Measurements from ENCODE around the gene MCUB. TPM values are rescaled to one million over a fixed set of nuclear protein-coding genes. Genes with fewer than 3 reads are reported as not detected.

The MCUB gene
- polyA plus RNA-seq, 3 donors = 117 to 125 (median 123) TPM

DNA sequence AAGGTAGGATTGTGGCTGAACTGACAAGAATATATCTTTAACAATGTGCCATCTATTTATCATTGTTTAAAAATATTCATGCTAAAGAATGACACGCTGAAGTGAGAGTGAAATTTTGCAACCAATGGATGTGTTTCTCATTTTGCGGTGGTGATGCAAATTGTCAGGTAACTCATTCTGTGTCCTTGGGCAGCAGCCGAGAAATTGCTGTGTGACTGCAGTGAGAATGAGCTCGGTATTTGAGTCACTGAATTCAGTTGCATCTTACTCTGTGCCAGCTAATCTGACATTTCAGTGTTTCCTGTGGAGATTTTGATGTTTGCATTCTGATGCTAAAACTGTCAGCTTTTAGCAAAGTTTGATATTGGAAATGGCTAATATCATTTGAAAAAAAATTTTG is 28.1 kb downstream of the MCUB start:
- Histone ChIP-seq H3K27ac (ENCODE audit: low read depth in 1 of 2, low read length in 2 of 2) (no peak overlapping the region), H2AFZ (ENCODE audit: insufficient read depth, low read depth, low read length, poor library complexity, severe bottlenecking) (no peak overlapping the region), H3K27me3 (ENCODE audit: control insufficient read depth in 2 of 2, insufficient read depth in 2 of 2, low read length in 2 of 2) (no peaks in the 10 kb centered on the region), H3K9ac (ENCODE audit: insufficient read depth, low read length, poor library complexity, severe bottlenecking) (no peak overlapping the region), H3K79me2 (ENCODE audit: insufficient read depth, low read length) (peaks cover 69% of the 10 kb centered on the region), H3K4me1 (ENCODE audit: control insufficient read depth in 1 of 2, insufficient read depth in 2 of 2, low read length in 2 of 2) (no peaks in the 10 kb centered on the region), H3K4me2 (replicated peaks; ENCODE audit: extremely low read depth, low read length, poor library complexity, severe bottlenecking) (no peak overlapping the region), H3K4me3 (replicated peaks in 1 of 3; ENCODE audit: low read depth in 2 of 3, low read length in 3 of 3) (no peak overlapping the region), H4K20me1 (ENCODE audit: insufficient read depth, low read length) (peaks cover 91% of the 10 kb centered on the region), H3K9me3 (replicated peaks in 1 of 2; ENCODE audit: control insufficient read depth in 1 of 2, insufficient read depth in 1 of 2, low read length in 2 of 2) (peaks cover 0 to 6% of the 10 kb centered on the region in 2 donors), H3K36me3 (replicated peaks in 1 of 2; ENCODE audit: control insufficient read depth in 1 of 2, insufficient read depth in 2 of 2, low read length in 2 of 2) (no peaks in the 10 kb centered on the region)
- no peak overlapping the region for H3K27ac Mint-ChIP-seq
- peaks cover 12% of the 10 kb centered on the region for H3K4me1 Mint-ChIP-seq
- H3K4me3 Mint-ChIP-seq = no peak overlapping the region
- H3K36me3 Mint-ChIP-seq = peaks cover 4 to 7% of the 10 kb centered on the region in 2 donors
- DNase-seq = no peak
- intact Hi-C loops (cut with micrococcal nuclease) = no loop called here
- H3K27me3 Mint-ChIP-seq (ENCODE audit: low read depth in 3 of 3) = peaks cover 0 to 1% (median 0%) of the 10 kb centered on the region in 3 donors
- 63% methylated on average over 3 of the region's 4 CpGs for WGBS (ENCODE audit: insufficient coverage)
- peaks cover 0 to 7% (median 2%) of the 10 kb centered on the region in 7 donors for H3K9me3 Mint-ChIP-seq
- TF ChIP-seq, protein P1, sequence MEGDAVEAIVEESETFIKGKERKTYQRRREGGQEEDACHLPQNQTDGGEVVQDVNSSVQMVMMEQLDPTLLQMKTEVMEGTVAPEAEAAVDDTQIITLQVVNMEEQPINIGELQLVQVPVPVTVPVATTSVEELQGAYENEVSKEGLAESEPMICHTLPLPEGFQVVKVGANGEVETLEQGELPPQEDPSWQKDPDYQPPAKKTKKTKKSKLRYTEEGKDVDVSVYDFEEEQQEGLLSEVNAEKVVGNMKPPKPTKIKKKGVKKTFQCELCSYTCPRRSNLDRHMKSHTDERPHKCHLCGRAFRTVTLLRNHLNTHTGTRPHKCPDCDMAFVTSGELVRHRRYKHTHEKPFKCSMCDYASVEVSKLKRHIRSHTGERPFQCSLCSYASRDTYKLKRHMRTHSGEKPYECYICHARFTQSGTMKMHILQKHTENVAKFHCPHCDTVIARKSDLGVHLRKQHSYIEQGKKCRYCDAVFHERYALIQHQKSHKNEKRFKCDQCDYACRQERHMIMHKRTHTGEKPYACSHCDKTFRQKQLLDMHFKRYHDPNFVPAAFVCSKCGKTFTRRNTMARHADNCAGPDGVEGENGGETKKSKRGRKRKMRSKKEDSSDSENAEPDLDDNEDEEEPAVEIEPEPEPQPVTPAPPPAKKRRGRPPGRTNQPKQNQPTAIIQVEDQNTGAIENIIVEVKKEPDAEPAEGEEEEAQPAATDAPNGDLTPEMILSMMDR (IDR thresholded peaks at IDR 0.05) = no peak

- Mint-ChIP-seq H3K27me3 (ENCODE audit: low read depth in 3 of 3) (no peaks in the 10 kb centered on the region), H3K4me3 (no peak overlapping the region), H3K36me3 (peaks cover 4 to 7% of the 10 kb centered on the region in 2 donors), H3K27ac (peak overlapping the region in 1 of 7 donors; percentile 23), H3K4me1 (peaks cover 6% of the 10 kb centered on the region), H3K9me3 (peaks cover 0 to 7% (median 2%) of the 10 kb centered on the region in 7 donors)
- Histone ChIP-seq H3K27ac (ENCODE audit: low read depth in 1 of 2, low read length in 2 of 2) (no peak overlapping the region), H2AFZ (ENCODE audit: insufficient read depth, low read depth, low read length, poor library complexity, severe bottlenecking) (no peak overlapping the region), H3K79me2 (ENCODE audit: insufficient read depth, low read length) (peaks cover 62% of the 10 kb centered on the region), H4K20me1 (ENCODE audit: insufficient read depth, low read length) (peaks cover 93% of the 10 kb centered on the region), H3K36me3 (replicated peaks in 1 of 2; ENCODE audit: control insufficient read depth in 1 of 2, insufficient read depth in 2 of 2, low read length in 2 of 2) (no peaks in the 10 kb centered on the region), H3K9me3 (replicated peaks in 1 of 2; ENCODE audit: control insufficient read depth in 1 of 2, insufficient read depth in 1 of 2, low read length in 2 of 2) (peaks cover 0 to 6% of the 10 kb centered on the region in 2 donors), H3K4me1 (ENCODE audit: control insufficient read depth in 1 of 2, insufficient read depth in 2 of 2, low read length in 2 of 2) (no peaks in the 10 kb centered on the region), H3K4me2 (replicated peaks; ENCODE audit: extremely low read depth, low read length, poor library complexity, severe bottlenecking) (no peak overlapping the region), H3K9ac (ENCODE audit: insufficient read depth, low read length, poor library complexity, severe bottlenecking) (no peak overlapping the region), H3K27me3 (ENCODE audit: control insufficient read depth in 2 of 2, insufficient read depth in 2 of 2, low read length in 2 of 2) (no peaks in the 10 kb centered on the region), H3K4me3 (replicated peaks in 1 of 3; ENCODE audit: low read depth in 2 of 3, low read length in 3 of 3) (no peak overlapping the region)
- intact Hi-C loops (cut with micrococcal nuclease) = no loop called here
- no peak for DNase-seq
- WGBS (ENCODE audit: insufficient coverage) = no CpG with 5 or more reads among the region's 2 CpGs
- TF ChIP-seq, protein P1 (IDR thresholded peaks at IDR 0.05) = no peak
Observed at GRCh38 chr4:109589119-109589518, 29.1 kb downstream of the MCUB start.

Measured in CD14-positive monocyte (primary cell).